GM12878 (cell line): ENCODE data around the gene MACROD2. TPM values are rescaled to one million over a fixed set of nuclear protein-coding genes. Genes with fewer than 3 reads are reported as not detected.

Experiments used
- ATAC-seq: fragments of 200-7000 bp; cut with Tn5 transposase; 3 replicates; pipeline ENCODE4 v1.9.1; 2020; ENCODE audit warnings: mild to moderate bottlenecking, moderate library complexity
- BruUV-seq: library from RNA; stranded (reverse); fragments of 400-500 nt; replicated peaks from 2 replicates; lab custom pipeline; 2021; lab: Mats Ljungman, UMichigan
- CTCF ChIA-PET: fragments of 300-600 bp; sonication (Branson Sonifier 250); formaldehyde crosslinking; extraction: SDS; loops from one replicate; lab custom pipeline; 2021; ENCODE audit warnings: inconsistent platforms; lab: Yijun Ruan, JAX
- POLR2A ChIA-PET: fragments of 350-600 bp; formaldehyde crosslinking; extraction: SDS; loops from one replicate; lab custom pipeline; 2021; ENCODE audit warnings: inconsistent platforms; lab: Charles Lee
- RAD21 ChIA-PET: fragments of 300-600 bp; sonication (Branson Sonifier 250); formaldehyde crosslinking; loops from one replicate; lab custom pipeline; 2023; ENCODE audit warnings: antibody characterized with exemption; ENCODE audit not compliant: unreplicated experiment; lab: Charles Lee
- SMC1A ChIA-PET: fragments of 300-600 bp; sonication (Branson Sonifier 250); formaldehyde crosslinking; loops from one replicate; lab custom pipeline; 2023; ENCODE audit not compliant: unreplicated experiment, uncharacterized antibody; lab: Charles Lee
- DNase-seq: peaks from one replicate; pipeline ENCODE4 v3.0.0-alpha.2; 2011; ENCODE audit warnings: low read depth, low spot score
- FAIRE-seq: peaks from 3 replicates; lab custom pipeline; 2011; peaks lifted over from hg19 to GRCh38; lab: Jason Lieb, UNC
- H2AFZ ChIP-seq: 2 replicates; pipeline ENCODE4 v1.6.0; 2011; ENCODE audit warnings: low read depth, low read length, control low read depth; ENCODE audit not compliant: control insufficient read depth
- H3K27ac ChIP-seq: 2 replicates; pipeline ENCODE4 v1.5.1; 2011; ENCODE audit warnings: control low read depth; ENCODE audit not compliant: control insufficient read depth, insufficient read depth
- H3K27me3 ChIP-seq, 2 experiments: replicated peaks in 1 of 2; 2 replicates each; pipeline versions ENCODE4 v1.6.0 to v1.6.1; 2011; ENCODE audit warnings: low read length in 1 of 2; ENCODE audit not compliant: control insufficient read depth in 2 of 2, insufficient read depth in 2 of 2
- H3K36me3 ChIP-seq, 2 experiments: 2 replicates each; pipeline ENCODE4 v1.5.1; 2011; ENCODE audit warnings: low read length in 1 of 2; ENCODE audit not compliant: control insufficient read depth in 2 of 2, insufficient read depth in 2 of 2
- H3K4me1 ChIP-seq: 2 replicates; pipeline ENCODE4 v1.6.1; 2011; ENCODE audit warnings: mild to moderate bottlenecking, low read length, moderate library complexity, mixed read lengths; ENCODE audit not compliant: control insufficient read depth, insufficient read depth
- H3K4me2 ChIP-seq: 2 replicates; pipeline ENCODE4 v1.6.0; 2011; ENCODE audit warnings: control low read depth; ENCODE audit not compliant: control insufficient read depth, insufficient read depth
- H3K4me3 ChIP-seq: fragments of 200-600 bp; sonication (generic); 2 replicates; pipeline ENCODE4 v1.5.1; 2016
- H3K79me2 ChIP-seq: 2 replicates; pipeline ENCODE4 v1.6.0; 2011; ENCODE audit warnings: low read length; ENCODE audit not compliant: control insufficient read depth, insufficient read depth
- H3K9ac ChIP-seq: 2 replicates; pipeline ENCODE4 v1.8.0; 2011; ENCODE audit warnings: low read length, control low read depth, mixed read lengths; ENCODE audit not compliant: control insufficient read depth, insufficient read depth
- H3K9me3 ChIP-seq: replicated peaks from 3 replicates; pipeline ENCODE4 v1.5.1; 2011; ENCODE audit warnings: mild to moderate bottlenecking, low read length; ENCODE audit not compliant: control insufficient read depth, insufficient read depth
- H4K20me1 ChIP-seq: 2 replicates; pipeline ENCODE4 v1.6.0; 2011; ENCODE audit not compliant: control insufficient read depth, insufficient read depth
- ASH2L ChIP-seq: fragments of 300-600, 200-600 bp; sonication (generic); IDR thresholded peaks from 2 replicates; pipeline ENCODE4 v1.6.1; 2017; ENCODE audit warnings: low read depth, mild to moderate bottlenecking, borderline replicate concordance
- CBFB ChIP-seq: IDR thresholded peaks from 2 replicates; pipeline ENCODE4 v1.6.1; 2016; ENCODE audit warnings: antibody characterized with exemption, low read depth
- FOXK2 ChIP-seq: fragments of 450-650 bp; IDR thresholded peaks from 2 replicates; pipeline ENCODE4 v1.6.1; 2017; ENCODE audit warnings: mild to moderate bottlenecking, moderate library complexity
- RBBP5 ChIP-seq: fragments of 200-600 bp; sonication (generic); conservative IDR thresholded peaks from 2 replicates; pipeline ENCODE4 v1.6.1; 2016
- SMAD1 ChIP-seq: fragments of 450-650 bp; IDR thresholded peaks from 2 replicates; pipeline ENCODE4 v1.6.1; 2018; ENCODE audit warnings: mild to moderate bottlenecking, low read depth; ENCODE audit not compliant: partially characterized antibody
- WRNIP1 ChIP-seq: IDR thresholded peaks from 2 replicates; pipeline ENCODE4 v1.6.1; 2011; ENCODE audit warnings: low read depth, low read length, improper control_type of control experiment, borderline replicate concordance
- WGBS: methylation state at CpG from one replicate; pipeline ENCODE4 v1.1.6; 2016; ENCODE audit warnings: low lambda C conversion rate; ENCODE audit not compliant: insufficient replicate concordance, insufficient coverage; ENCODE audit errors: missing lambda C conversion rate; 5-methylcytosine and 5-hydroxymethylcytosine counted together
- in situ Hi-C: fragments of 300-500 bp; cut with MboI; formaldehyde crosslinking; loops from 9 replicates; pipeline ENCODE4 v1.14.3; 2018; ENCODE audit warnings: mixed read lengths
- intact Hi-C: fragments of 100-400 bp; cut with micrococcal nuclease; formaldehyde crosslinking; loops from one replicate; pipeline ENCODE4 v1.14.2; 2022; ENCODE audit not compliant: unreplicated experiment
- polyA plus RNA-seq, 11 experiments: library from polyadenylated mRNA; depleted of rRNA in 4 of 11; unstranded in 6 of 11; stranded (reverse) in 5 of 11; fragments of >200 nt; fragmentation: Nextera tagmentation in 4 of 11; fragmentation: Illumina TruSeq in 1 of 11; extraction: Ambion mirVana in 4 of 11; extraction: Trizol in 1 of 11; gene quantifications; 1 replicate in 1 of 11; 2 replicates in 10 of 11; pipeline versions ENCODE4 v1.2.1 to v1.2.3, GENCODE V29; 2011 to 2016; ENCODE audit warnings: inconsistent platforms in 2 of 11, missing spikeins in 2 of 11, low read depth in 1 of 11
- total RNA-seq, 4 experiments: library from RNA; depleted of rRNA in 3 of 4; stranded (reverse); fragments of >200 nt in 3 of 4; fragmentation: Illumina TruSeq in 1 of 4; extraction: Trizol in 1 of 4; gene quantifications; 2 replicates each; pipeline versions ENCODE4 v1.2.1 to v1.2.3, GENCODE V29; 2013 to 2021
- TF ChIP-seq, protein P1 (sequence below): IDR thresholded peaks from 2 replicates; pipeline ENCODE4 v1.6.1; 2011; ENCODE audit warnings: mild to moderate bottlenecking, low read depth, low read length, moderate library complexity; ENCODE audit not compliant: insufficient replicate concordance
- TF ChIP-seq, protein P2 (sequence below): IDR thresholded peaks from 2 replicates; pipeline ENCODE4 v1.6.1; 2011; ENCODE audit warnings: borderline replicate concordance, low read depth, mild to moderate bottlenecking, moderate library complexity, mixed read lengths, low read length; ENCODE audit not compliant: insufficient read depth; ENCODE audit errors: extremely low read length
- TF ChIP-seq, protein P3 (sequence below): fragments of 450-650 bp; IDR thresholded peaks from 2 replicates; pipeline ENCODE4 v1.6.1; 2017; ENCODE audit warnings: mild to moderate bottlenecking, low read depth, inconsistent platforms; ENCODE audit not compliant: poor library complexity, severe bottlenecking
- TF ChIP-seq, protein P4 (sequence below), 3 experiments: IDR thresholded peaks in 2 of 3; conservative IDR thresholded peaks in 1 of 3; 2 replicates each; pipeline ENCODE4 v1.5.1; 2011; ENCODE audit warnings: low read depth in 3 of 3, low read length in 3 of 3, mild to moderate bottlenecking in 3 of 3, control low read depth in 2 of 3, moderate library complexity in 2 of 3, inconsistent platforms in 1 of 3, mixed read lengths in 1 of 3; ENCODE audit not compliant: control insufficient read depth in 2 of 3, insufficient read depth in 1 of 3; ENCODE audit errors: extremely low read depth in 1 of 3
- TF ChIP-seq, protein P5 (sequence below): IDR thresholded peaks from 2 replicates; pipeline ENCODE4 v1.6.1; 2012; ENCODE audit warnings: mild to moderate bottlenecking, low read depth, low read length

Gene MACROD2
- total and polyA plus RNA-seq, 10 of the 15 experiments (the other 5 are each of a cell fraction or from before 2014, with no cell fraction given), result 1.1 to 21.5 (median 2.2) TPM

DNA sequence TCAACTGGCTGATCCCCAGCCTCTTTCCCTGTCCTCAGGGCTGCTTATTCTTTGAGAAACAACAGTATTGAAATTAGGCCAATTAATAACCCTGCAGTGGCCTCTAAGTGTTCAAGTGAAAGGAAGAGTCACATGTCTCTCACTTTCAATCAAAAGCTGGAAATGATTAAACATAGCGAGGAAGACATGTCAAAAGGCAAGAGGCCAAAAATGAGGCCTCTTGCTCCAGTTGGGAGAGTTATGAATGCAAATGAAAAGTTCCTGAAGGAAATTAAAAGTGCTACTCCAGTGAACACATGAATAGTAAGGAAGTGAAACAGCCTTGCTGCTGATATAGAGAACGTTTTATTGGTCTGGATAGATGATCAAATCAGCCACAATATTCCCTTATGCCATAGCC is 131.5 kb downstream of the MACROD2 start:
- BruUV-seq, result no TSS peak
- CTCF ChIA-PET, result no interaction called here
- RAD21 ChIA-PET, result no interaction called here
- Histone ChIP-seq H2AFZ (no peak overlapping the region), H3K4me2 (no peak overlapping the region), H3K27me3 (no peaks in the 10 kb centered on the region), H3K27ac (no peak overlapping the region), H3K36me3 (no peaks in the 10 kb centered on the region), H3K4me1 (no peaks in the 10 kb centered on the region), H3K9me3 (no peaks in the 10 kb centered on the region), H3K79me2 (no peaks in the 10 kb centered on the region), H3K4me3 (no peak overlapping the region), H4K20me1 (no peaks in the 10 kb centered on the region), H3K9ac (no peak overlapping the region)
- DNase-seq, result no peak
- SMC1A ChIA-PET, result no interaction called here
- FAIRE-seq, result no peak
- 0% methylated on average over 2 of the region's 2 CpGs for WGBS
- POLR2A ChIA-PET, result no interaction called here
- intact Hi-C loops, result no loop called here
- TF ChIP-seq, protein P1, sequence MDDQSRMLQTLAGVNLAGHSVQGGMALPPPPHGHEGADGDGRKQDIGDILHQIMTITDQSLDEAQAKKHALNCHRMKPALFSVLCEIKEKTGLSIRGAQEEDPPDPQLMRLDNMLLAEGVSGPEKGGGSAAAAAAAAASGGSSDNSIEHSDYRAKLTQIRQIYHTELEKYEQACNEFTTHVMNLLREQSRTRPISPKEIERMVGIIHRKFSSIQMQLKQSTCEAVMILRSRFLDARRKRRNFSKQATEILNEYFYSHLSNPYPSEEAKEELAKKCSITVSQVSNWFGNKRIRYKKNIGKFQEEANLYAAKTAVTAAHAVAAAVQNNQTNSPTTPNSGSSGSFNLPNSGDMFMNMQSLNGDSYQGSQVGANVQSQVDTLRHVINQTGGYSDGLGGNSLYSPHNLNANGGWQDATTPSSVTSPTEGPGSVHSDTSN, result no peak
- TF ChIP-seq FOXK2 (no peak), CBFB (no peak), SMAD1 (no peak), ASH2L (no peak), RBBP5 (no peak), WRNIP1 (no peak)
- TF ChIP-seq, protein P2, sequence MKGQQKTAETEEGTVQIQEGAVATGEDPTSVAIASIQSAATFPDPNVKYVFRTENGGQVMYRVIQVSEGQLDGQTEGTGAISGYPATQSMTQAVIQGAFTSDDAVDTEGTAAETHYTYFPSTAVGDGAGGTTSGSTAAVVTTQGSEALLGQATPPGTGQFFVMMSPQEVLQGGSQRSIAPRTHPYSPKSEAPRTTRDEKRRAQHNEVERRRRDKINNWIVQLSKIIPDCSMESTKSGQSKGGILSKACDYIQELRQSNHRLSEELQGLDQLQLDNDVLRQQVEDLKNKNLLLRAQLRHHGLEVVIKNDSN, result no peak
- TF ChIP-seq, protein P3, sequence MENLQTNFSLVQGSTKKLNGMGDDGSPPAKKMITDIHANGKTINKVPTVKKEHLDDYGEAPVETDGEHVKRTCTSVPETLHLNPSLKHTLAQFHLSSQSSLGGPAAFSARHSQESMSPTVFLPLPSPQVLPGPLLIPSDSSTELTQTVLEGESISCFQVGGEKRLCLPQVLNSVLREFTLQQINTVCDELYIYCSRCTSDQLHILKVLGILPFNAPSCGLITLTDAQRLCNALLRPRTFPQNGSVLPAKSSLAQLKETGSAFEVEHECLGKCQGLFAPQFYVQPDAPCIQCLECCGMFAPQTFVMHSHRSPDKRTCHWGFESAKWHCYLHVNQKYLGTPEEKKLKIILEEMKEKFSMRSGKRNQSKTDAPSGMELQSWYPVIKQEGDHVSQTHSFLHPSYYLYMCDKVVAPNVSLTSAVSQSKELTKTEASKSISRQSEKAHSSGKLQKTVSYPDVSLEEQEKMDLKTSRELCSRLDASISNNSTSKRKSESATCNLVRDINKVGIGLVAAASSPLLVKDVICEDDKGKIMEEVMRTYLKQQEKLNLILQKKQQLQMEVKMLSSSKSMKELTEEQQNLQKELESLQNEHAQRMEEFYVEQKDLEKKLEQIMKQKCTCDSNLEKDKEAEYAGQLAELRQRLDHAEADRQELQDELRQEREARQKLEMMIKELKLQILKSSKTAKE, result no peak
- TF ChIP-seq, protein P4, sequence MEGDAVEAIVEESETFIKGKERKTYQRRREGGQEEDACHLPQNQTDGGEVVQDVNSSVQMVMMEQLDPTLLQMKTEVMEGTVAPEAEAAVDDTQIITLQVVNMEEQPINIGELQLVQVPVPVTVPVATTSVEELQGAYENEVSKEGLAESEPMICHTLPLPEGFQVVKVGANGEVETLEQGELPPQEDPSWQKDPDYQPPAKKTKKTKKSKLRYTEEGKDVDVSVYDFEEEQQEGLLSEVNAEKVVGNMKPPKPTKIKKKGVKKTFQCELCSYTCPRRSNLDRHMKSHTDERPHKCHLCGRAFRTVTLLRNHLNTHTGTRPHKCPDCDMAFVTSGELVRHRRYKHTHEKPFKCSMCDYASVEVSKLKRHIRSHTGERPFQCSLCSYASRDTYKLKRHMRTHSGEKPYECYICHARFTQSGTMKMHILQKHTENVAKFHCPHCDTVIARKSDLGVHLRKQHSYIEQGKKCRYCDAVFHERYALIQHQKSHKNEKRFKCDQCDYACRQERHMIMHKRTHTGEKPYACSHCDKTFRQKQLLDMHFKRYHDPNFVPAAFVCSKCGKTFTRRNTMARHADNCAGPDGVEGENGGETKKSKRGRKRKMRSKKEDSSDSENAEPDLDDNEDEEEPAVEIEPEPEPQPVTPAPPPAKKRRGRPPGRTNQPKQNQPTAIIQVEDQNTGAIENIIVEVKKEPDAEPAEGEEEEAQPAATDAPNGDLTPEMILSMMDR (IDR thresholded peaks at IDR 0.05 in 2 of 3, conservative IDR thresholded peaks at IDR 0.05 in 1 of 3; ENCODE audit: control insufficient read depth in 2 of 3, extremely low read depth in 1 of 3, insufficient read depth in 1 of 3, low read depth in 3 of 3, low read length in 3 of 3), result no peak
- TF ChIP-seq, protein P5, sequence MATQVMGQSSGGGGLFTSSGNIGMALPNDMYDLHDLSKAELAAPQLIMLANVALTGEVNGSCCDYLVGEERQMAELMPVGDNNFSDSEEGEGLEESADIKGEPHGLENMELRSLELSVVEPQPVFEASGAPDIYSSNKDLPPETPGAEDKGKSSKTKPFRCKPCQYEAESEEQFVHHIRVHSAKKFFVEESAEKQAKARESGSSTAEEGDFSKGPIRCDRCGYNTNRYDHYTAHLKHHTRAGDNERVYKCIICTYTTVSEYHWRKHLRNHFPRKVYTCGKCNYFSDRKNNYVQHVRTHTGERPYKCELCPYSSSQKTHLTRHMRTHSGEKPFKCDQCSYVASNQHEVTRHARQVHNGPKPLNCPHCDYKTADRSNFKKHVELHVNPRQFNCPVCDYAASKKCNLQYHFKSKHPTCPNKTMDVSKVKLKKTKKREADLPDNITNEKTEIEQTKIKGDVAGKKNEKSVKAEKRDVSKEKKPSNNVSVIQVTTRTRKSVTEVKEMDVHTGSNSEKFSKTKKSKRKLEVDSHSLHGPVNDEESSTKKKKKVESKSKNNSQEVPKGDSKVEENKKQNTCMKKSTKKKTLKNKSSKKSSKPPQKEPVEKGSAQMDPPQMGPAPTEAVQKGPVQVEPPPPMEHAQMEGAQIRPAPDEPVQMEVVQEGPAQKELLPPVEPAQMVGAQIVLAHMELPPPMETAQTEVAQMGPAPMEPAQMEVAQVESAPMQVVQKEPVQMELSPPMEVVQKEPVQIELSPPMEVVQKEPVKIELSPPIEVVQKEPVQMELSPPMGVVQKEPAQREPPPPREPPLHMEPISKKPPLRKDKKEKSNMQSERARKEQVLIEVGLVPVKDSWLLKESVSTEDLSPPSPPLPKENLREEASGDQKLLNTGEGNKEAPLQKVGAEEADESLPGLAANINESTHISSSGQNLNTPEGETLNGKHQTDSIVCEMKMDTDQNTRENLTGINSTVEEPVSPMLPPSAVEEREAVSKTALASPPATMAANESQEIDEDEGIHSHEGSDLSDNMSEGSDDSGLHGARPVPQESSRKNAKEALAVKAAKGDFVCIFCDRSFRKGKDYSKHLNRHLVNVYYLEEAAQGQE, result no peak
- peak; percentile 32; the same call in 2 of the 3 replicates for ATAC-seq
- in situ Hi-C loops, result no loop called here
